Progenitor cell of endocrine pancreas (in vitro differentiated cells): Measurements from ENCODE around the gene SPTLC1. TPM values are rescaled to one million over a fixed set of nuclear protein-coding genes. Genes with fewer than 3 reads are reported as not detected.

Experiments
- DNase-seq: peaks from one replicate; pipeline ENCODE4 v3.0.0; 2021; ENCODE audit warnings: low spot score; ENCODE audit not compliant: unreplicated experiment
- H3K27ac Mint-ChIP-seq: 2 replicates; pipeline ENCODE4 v1.8.0; 2021; ENCODE audit warnings: mild to moderate bottlenecking, moderate library complexity, mixed read lengths
- H3K27me3 Mint-ChIP-seq: 2 replicates; pipeline ENCODE4 v1.8.0; 2021; ENCODE audit warnings: mixed read lengths
- H3K36me3 Mint-ChIP-seq: 2 replicates; pipeline ENCODE4 v1.8.0; 2022; ENCODE audit warnings: mixed read lengths; ENCODE audit not compliant: insufficient read depth
- H3K4me1 Mint-ChIP-seq: 2 replicates; pipeline ENCODE4 v1.8.0; 2021; ENCODE audit warnings: low read depth, mixed read lengths
- H3K4me3 Mint-ChIP-seq: 2 replicates; pipeline ENCODE4 v1.8.0; 2021; ENCODE audit warnings: low read depth, mild to moderate bottlenecking, moderate library complexity, mixed read lengths
- H3K9me3 Mint-ChIP-seq: 2 replicates; pipeline ENCODE4 v1.8.0; 2021; ENCODE audit warnings: low read depth, mixed read lengths
- total RNA-seq: library from RNA; stranded (reverse); gene quantifications from 2 replicates; pipeline ENCODE4 v1.2.1, GENCODE V29; 2021
- TF ChIP-seq, protein P1 (sequence below): fragments of 200-600 bp; sonication (generic); IDR thresholded peaks from one replicate; pipeline ENCODE4 v1.5.0; 2021; ENCODE audit warnings: antibody characterized with exemption, mild to moderate bottlenecking; ENCODE audit not compliant: unreplicated experiment

The SPTLC1 gene
- total RNA-seq, 1 donor from 2014 or later = 68.8 TPM

GRCh38 chr9:92048924-92049625 lies 66.1 kb downstream of the SPTLC1 start:
- H3K27ac Mint-ChIP-seq = no peak overlapping the region
- H3K4me3 Mint-ChIP-seq = no peak overlapping the region
- peaks cover 41% of the 10 kb centered on the region for H3K36me3 Mint-ChIP-seq

DNA sequence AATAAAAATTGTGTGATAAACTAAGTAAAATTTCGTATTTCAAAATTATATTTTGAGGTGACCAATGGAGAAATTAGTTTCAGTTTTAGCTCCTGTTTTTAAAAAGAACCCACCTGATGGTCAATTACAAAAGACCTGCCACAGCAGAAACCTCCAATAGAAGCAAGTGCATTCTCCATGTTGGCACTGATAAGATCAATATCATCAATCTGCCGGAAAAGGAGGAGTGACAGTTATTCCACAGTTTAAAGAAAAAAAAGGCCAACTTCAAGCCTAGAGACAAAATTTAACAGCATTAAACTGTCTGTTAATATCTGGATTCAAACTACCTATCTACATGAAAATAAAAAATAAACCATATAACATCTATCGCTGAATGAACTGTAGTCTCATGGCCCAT lies 67.7 kb downstream of the SPTLC1 start:
- TF ChIP-seq, protein P1, sequence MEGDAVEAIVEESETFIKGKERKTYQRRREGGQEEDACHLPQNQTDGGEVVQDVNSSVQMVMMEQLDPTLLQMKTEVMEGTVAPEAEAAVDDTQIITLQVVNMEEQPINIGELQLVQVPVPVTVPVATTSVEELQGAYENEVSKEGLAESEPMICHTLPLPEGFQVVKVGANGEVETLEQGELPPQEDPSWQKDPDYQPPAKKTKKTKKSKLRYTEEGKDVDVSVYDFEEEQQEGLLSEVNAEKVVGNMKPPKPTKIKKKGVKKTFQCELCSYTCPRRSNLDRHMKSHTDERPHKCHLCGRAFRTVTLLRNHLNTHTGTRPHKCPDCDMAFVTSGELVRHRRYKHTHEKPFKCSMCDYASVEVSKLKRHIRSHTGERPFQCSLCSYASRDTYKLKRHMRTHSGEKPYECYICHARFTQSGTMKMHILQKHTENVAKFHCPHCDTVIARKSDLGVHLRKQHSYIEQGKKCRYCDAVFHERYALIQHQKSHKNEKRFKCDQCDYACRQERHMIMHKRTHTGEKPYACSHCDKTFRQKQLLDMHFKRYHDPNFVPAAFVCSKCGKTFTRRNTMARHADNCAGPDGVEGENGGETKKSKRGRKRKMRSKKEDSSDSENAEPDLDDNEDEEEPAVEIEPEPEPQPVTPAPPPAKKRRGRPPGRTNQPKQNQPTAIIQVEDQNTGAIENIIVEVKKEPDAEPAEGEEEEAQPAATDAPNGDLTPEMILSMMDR = no peak
- no peak for DNase-seq
- Mint-ChIP-seq H3K9me3 (peaks cover 21% of the 10 kb centered on the region), H3K27me3 (no peaks in the 10 kb centered on the region), H3K4me1 (peaks cover 2% of the 10 kb centered on the region), H3K36me3 (peaks cover 47% of the 10 kb centered on the region), H3K4me3 (no peak overlapping the region), H3K27ac (no peak overlapping the region)

More at GRCh38 chr9:92048924-92049625, 66.1 kb downstream of the SPTLC1 start:
- DNase-seq = no peak
- peaks cover 6% of the 10 kb centered on the region for H3K9me3 Mint-ChIP-seq
- TF ChIP-seq, protein P1 = no peak
- H3K27me3 Mint-ChIP-seq = no peaks in the 10 kb centered on the region
- peaks cover 2% of the 10 kb centered on the region for H3K4me1 Mint-ChIP-seq

DNA sequence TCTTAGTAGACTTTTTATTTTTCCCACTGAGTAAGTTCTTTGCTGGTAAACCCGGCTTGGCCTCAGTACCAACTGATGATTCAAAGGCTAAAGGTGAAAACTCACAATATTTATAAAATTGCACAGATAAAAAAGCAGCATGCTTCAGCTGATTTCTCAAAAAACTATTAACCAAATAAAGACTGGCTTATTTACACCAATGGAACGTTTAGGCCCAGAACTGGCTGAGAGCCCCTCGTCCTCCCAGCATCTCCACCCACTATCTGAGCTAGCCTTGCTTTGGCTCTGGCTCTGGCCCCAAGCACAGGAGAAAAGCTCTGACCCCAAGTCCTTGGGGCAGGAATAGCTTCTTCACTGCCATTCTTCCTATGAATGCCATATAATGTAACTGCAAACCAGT lies 68.5 kb downstream of the SPTLC1 start:
- peaks cover 2% of the 10 kb centered on the region for H3K4me1 Mint-ChIP-seq
- peaks cover 23% of the 10 kb centered on the region for H3K9me3 Mint-ChIP-seq
- TF ChIP-seq, protein P1 = no peak
- no peak overlapping the region for H3K4me3 Mint-ChIP-seq
- DNase-seq = no peak
- H3K36me3 Mint-ChIP-seq = peaks cover 51% of the 10 kb centered on the region
- no peaks in the 10 kb centered on the region for H3K27me3 Mint-ChIP-seq
- H3K27ac Mint-ChIP-seq = no peak overlapping the region

- H3K4me1 Mint-ChIP-seq = peaks cover 2% of the 10 kb centered on the region
- H3K36me3 Mint-ChIP-seq = peaks cover 50% of the 10 kb centered on the region
- no peaks in the 10 kb centered on the region for H3K27me3 Mint-ChIP-seq
- H3K27ac Mint-ChIP-seq = no peak overlapping the region
- no peak for DNase-seq
- no peak overlapping the region for H3K4me3 Mint-ChIP-seq
- TF ChIP-seq, protein P1 = no peak
- H3K9me3 Mint-ChIP-seq = peaks cover 23% of the 10 kb centered on the region
Observed at GRCh38 chr9:92044936-92045335, 70.3 kb downstream of the SPTLC1 start.

DNA sequence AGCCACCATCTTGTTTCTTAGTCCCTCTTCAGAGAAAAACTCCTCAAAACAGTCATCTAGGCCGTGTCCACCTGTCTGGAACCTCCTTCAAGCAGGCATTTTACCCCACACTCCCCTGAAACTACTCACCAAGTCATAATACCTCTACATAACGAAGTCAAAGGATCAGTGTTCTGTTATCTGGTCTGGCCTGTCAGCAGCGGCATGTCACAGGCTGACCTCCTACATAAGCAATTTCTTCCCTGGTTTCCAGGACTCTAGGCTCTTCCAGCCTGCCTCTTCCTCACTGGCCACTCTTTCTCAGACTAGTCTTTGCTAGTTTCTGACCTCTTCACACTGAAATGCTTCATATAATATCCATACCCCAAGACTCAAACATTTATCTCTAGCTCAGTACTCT lies 72.2 kb downstream of the SPTLC1 start:
- peaks cover 23% of the 10 kb centered on the region for H3K9me3 Mint-ChIP-seq

More for the DNA sequence above, 72.2 kb downstream of the SPTLC1 start:
- Mint-ChIP-seq H3K4me1 (peaks cover 2% of the 10 kb centered on the region), H3K4me3 (no peak overlapping the region), H3K36me3 (peaks cover 50% of the 10 kb centered on the region), H3K27me3 (no peaks in the 10 kb centered on the region), H3K27ac (no peak overlapping the region)
- no peak for DNase-seq
- TF ChIP-seq, protein P1 = no peak
